Bladder microvascular endothelial cell (primary cell): ENCODE data around the gene NDFIP1. TPM values are rescaled to one million over a fixed set of nuclear protein-coding genes. Genes with fewer than 3 reads are reported as not detected.

Experiments
- total RNA-seq: library from RNA; depleted of rRNA; stranded (reverse); fragments of >200 nt; gene quantifications from 2 replicates; pipeline ENCODE4 v1.2.3, GENCODE V29; 2014

Gene NDFIP1, protein sequence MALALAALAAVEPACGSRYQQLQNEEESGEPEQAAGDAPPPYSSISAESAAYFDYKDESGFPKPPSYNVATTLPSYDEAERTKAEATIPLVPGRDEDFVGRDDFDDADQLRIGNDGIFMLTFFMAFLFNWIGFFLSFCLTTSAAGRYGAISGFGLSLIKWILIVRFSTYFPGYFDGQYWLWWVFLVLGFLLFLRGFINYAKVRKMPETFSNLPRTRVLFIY
- 32.6 and 32.9 TPM in 2 replicates for total RNA-seq

GRCh38 chr5:142108432-142109330 lies at the start of gene NDFIP1:
TSS of gene NDFIP1 (plus strand) at chr5:142108779. CDS start at chr5:142108975, 196 bp downstream.

Other genes starting within 250 kb of the NDFIP1 start
- 191 and 196 TPM in 2 replicates for gene PCDH1, start 230.4 kb upstream of the NDFIP1 start, total RNA-seq
- 33.7 and 65.3 TPM in 2 replicates for gene DELE1, start 184.9 kb upstream of the NDFIP1 start, total RNA-seq
- 22.0 and 35.0 TPM in 2 replicates for gene PCDH12, start 150.6 kb upstream of the NDFIP1 start, total RNA-seq
- gene RNF14, start 139.7 kb upstream of the NDFIP1 start, total RNA-seq: 37.4 and 82.6 TPM in 2 replicates
- 22.2 and 41.9 TPM in 2 replicates for gene GNPDA1, start 95.8 kb upstream of the NDFIP1 start, total RNA-seq
- 7.8 and 11.3 TPM in 2 replicates for gene SPRY4, start 216.2 kb downstream of the NDFIP1 start, total RNA-seq